Activated T-cell treated with anti-CD3 and anti-CD28 coated beads, Interleukin-2, amount 50 U/mL, for 72 hours (primary cell): ENCODE data around the gene PGA4. TPM values are rescaled to one million over a fixed set of nuclear protein-coding genes. Genes with fewer than 3 reads are reported as not detected.
"Not testable (repeated sequence)": the region's sequence is repeated elsewhere in the genome, so short reads cannot be mapped to it uniquely, and the experiment has no call there.

Experiments used
- ATAC-seq, 2 donors: fragments of 150-1000 bp; cut with Tn5 transposase; replicated peaks in 1 of 2; 2 replicates each; pipeline ENCODE4 v1.10.0; 2021; ENCODE audit warnings: moderate library complexity in 2 of 2, mild to moderate bottlenecking in 1 of 2
- DNase-seq, 2 donors: peaks; one replicate each; pipeline ENCODE4 v3.0.0; 2021 to 2022; ENCODE audit warnings: mixed read lengths in 1 of 2
- H3K27ac Mint-ChIP-seq: one replicate; pipeline ENCODE4 v1.8.0; 2022; ENCODE audit warnings: mild to moderate bottlenecking, moderate library complexity, mixed read lengths
- H3K27me3 Mint-ChIP-seq: one replicate; pipeline ENCODE4 v1.8.0; 2022; ENCODE audit warnings: low read depth, mixed read lengths
- H3K36me3 Mint-ChIP-seq, 2 donors: one replicate each; pipeline ENCODE4 v1.8.0; 2022; ENCODE audit warnings: mixed read lengths in 2 of 2, mild to moderate bottlenecking in 1 of 2; ENCODE audit not compliant: insufficient read depth in 2 of 2
- H3K4me1 Mint-ChIP-seq: one replicate; pipeline ENCODE4 v1.8.0; 2022; ENCODE audit warnings: low read depth, mixed read lengths
- H3K4me3 Mint-ChIP-seq, 2 donors: one replicate each; pipeline ENCODE4 v1.8.0; 2022; ENCODE audit warnings: mild to moderate bottlenecking in 2 of 2, mixed read lengths in 2 of 2, moderate library complexity in 2 of 2
- H3K9me3 Mint-ChIP-seq, 2 donors: one replicate each; pipeline ENCODE4 v1.8.0; 2022; ENCODE audit warnings: mixed read lengths in 2 of 2
- total RNA-seq, 2 donors: library from RNA; stranded (reverse); gene quantifications; one replicate each; pipeline ENCODE4 v1.2.3, GENCODE V29; 2022

Gene PGA4
- total RNA-seq, 2 donors from 2014 or later: not detected

DNA sequence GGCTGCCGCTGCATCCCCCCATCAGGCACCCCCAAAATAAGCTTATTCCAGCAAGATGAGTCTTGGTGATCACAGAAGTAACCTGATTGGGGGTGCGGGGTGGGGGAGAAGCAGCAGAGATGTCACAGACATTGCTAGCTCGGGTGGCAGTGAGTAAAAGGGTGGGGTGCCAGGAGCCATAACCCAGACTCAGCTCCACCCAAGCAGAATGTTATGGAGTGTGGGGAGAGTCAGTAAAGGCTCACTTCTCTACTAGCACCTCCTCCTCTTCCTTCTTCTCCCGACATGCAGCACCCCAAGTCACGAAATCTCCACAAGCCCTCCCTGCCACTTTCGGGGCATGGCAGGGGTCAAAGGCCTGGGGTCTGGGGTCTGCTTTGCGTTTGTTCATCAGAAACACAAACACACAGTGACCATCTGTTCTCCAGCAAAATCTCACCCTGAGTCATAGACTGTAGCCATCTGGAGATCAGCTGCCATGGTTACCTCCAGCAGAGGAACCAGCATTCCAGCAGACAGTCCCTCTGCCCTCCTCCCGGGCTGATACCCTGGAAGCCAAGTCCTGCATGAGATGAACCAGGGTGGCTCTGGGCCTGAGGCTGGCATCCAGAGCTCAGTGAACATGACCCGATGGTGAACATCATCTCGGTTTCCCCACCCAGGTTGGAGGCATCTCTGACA is 23.3 kb downstream of the PGA4 start:
- not testable (repeated sequence) for H3K36me3 Mint-ChIP-seq, ATAC-seq, H3K27me3 Mint-ChIP-seq, H3K9me3 Mint-ChIP-seq, H3K27ac Mint-ChIP-seq, DNase-seq, H3K4me1 Mint-ChIP-seq, H3K4me3 Mint-ChIP-seq

DNA sequence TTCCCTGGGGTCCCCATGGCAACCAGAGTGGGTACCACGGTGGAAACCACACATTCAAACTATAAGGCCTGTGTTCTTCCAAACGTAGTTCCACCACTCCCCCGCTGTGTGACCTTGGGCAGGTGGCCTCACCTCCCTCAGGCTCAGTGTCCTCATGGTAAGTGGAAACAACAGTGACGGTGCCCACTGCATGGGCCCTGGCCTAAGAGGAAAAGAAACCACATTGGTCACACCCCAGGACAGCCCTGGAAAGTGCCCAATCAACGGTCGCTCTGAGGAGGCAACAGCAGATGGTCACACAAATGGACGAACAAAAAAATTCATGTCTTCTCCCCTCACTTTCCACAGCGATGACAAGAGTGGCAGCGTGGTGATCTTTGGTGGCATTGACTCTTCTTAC is 25.9 kb downstream of the PGA4 start:
- H3K4me1 Mint-ChIP-seq, H3K27ac Mint-ChIP-seq, H3K36me3 Mint-ChIP-seq, H3K27me3 Mint-ChIP-seq, ATAC-seq, H3K4me3 Mint-ChIP-seq, H3K9me3 Mint-ChIP-seq, DNase-seq: not testable (repeated sequence)

DNA sequence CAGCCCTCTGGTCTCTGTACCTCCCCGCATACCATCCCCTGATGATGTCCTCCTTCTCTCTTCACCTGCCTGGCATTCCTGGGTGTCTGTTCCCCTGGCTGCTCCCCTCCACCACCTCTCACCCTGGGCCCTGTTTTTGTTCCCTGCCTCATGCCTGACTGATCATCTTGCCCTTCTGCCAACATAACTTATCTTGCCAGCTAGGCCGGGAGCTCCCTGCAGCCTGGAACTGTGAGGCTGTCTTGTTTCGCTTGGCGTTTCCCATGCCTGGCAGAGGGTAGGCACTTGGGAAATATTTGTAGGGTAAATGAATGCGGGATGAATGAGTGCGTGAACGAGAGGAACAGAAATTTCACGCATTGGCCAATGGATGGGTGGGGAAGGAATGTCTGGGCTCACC is 27.1 kb downstream of the PGA4 start:
- not testable (repeated sequence) for H3K4me1 Mint-ChIP-seq, H3K36me3 Mint-ChIP-seq, H3K9me3 Mint-ChIP-seq, H3K27me3 Mint-ChIP-seq, H3K27ac Mint-ChIP-seq, DNase-seq, ATAC-seq, H3K4me3 Mint-ChIP-seq

DNA sequence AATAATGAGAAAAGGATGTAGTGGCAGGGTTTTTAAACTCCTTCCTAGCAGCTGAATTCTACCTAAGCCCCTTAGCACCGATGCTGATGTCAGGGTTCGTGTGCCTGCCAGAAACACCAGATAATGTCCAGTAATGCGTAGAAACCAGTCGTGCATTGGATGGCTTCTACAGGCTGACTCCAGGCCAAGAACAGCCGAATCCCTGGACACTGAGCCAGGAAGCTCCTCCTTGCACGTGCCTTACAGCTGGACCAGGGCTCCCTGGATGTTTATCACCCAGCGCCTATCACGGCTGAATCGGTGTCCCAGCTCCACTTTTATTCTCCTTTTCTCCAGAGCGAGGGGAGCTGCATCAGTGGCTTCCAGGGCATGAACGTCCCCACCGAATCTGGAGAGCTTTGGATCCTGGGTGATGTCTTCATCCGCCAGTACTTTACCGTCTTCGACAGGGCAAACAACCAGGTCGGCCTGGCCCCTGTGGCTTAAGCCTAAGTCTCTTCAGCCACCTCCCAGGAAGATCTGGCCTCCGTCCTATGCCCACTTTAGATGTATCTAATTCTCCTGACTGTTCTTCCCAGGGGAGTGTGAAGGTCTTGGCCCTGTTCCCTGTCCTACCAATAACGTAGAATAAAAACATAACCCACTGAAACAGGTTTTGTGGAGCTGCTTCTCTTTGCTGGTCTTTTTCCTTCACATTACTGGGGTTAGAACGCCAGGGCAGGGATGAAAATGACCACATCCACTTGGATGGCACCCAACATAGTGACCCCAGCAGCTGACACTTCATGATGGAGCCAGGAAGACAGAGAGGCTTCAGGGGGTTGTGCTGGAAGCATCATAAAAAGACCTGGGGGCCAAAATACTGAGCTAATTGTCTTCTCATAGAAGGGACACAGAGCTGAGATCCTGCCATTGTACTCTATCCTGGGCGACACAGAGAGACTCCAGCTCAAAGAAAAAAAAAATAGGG is 28.9 kb downstream of the PGA4 start:
- not testable (repeated sequence) for H3K9me3 Mint-ChIP-seq, H3K36me3 Mint-ChIP-seq, H3K27ac Mint-ChIP-seq, ATAC-seq, H3K4me3 Mint-ChIP-seq, H3K4me1 Mint-ChIP-seq, DNase-seq, H3K27me3 Mint-ChIP-seq

DNA sequence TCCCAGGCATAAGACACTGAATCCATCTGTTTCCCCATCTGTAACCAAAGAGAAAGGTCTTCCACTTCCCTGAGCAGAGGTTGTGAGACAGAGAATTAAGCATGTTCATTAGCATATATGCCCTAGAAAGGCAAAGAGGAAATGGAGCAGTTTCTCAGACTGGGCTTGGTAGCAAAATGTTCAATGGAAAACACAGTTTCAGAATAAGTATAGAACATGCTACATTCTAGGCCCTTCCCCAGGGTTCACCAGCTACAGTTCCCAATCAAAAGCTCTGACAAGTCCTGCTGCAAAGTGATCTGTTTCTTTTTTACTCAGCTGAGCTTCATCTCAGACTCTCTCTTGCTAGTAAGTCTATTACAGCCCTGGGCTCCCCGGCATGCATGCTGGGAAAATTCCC is 30.2 kb downstream of the PGA4 start:
- not testable (repeated sequence) for H3K27me3 Mint-ChIP-seq

DNA sequence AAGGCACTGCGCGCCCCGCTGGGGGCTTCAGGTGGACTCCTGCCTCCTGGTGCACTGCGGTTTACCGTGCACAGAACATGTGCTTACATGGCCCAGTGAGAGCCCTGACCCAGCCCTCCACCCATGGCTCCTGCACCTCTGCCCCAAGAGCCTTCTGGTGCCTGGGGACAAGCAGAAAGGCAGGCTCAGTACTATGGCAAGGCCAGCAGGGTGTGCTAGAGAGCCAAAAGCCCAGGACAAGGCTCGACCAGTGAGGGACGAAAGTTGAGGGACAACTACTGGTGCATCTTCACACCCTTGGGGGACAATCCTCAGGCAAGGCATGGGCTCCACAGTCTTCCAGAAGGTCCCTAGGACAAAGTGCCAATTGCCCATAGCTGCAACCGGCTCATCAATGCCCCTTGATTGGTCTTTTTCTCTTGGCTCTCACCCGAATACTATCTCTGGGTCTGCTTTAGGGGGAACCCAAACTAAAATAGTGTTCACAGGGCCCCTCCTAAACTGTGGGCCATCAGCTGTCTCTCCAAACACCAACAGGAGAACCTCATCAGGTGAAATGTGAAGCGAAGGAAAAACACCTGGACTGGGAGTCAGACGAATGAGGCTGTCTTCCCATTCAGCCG is 32.4 kb downstream of the PGA4 start:
- no peaks in the 10 kb centered on the region for H3K9me3 Mint-ChIP-seq
- no peaks in the 10 kb centered on the region for H3K4me1 Mint-ChIP-seq
- H3K27ac Mint-ChIP-seq: no peak overlapping the region
- H3K36me3 Mint-ChIP-seq: no peaks in the 10 kb centered on the region
- H3K27me3 Mint-ChIP-seq: no peaks in the 10 kb centered on the region
- ATAC-seq (peak; percentile 83 to 88), DNase-seq (peak; percentile 72 to 77)
- H3K4me3 Mint-ChIP-seq: no peak overlapping the region

More for the DNA sequence above, 30.2 kb downstream of the PGA4 start:
- not testable (repeated sequence) for H3K4me3 Mint-ChIP-seq, H3K36me3 Mint-ChIP-seq, H3K4me1 Mint-ChIP-seq, ATAC-seq, H3K27ac Mint-ChIP-seq, H3K9me3 Mint-ChIP-seq, DNase-seq

DNA sequence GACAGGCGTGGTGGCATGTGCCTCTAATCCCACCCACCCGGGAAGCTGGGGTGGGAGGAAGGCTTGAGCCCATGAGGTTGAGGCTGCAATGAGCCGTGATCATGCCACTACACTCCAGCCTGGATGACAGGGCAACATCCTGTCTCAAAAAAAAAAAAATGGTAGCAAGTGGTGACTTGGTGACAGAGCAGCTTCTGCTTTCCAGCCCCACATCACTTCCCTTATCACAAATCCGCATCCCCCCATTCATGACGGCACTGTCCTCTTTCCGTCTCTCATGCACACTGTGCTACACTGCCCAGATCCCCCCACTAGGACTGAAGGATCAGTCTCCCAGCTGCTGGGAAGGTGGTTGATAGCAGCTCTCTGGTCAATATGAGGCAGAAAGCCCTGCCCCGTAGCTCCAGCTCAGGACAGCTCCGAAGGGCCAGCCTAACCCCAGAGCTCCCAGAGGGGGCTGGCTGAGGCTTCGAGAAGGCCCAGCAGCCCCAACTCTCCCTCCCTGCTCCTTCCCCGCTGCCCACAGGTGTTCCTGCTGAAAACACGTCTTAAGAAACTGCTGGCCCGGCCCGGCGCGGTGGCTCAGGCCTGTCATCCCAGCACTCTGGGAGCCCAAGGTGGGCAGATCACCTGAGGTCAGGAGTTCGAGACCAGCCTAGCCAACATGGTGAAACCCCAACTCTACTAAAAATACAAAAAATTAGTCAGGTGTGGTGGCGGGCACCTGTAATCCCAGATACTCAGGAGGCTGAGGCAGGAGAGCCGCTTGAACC is 34.7 kb downstream of the PGA4 start:
- no peak for ATAC-seq
- H3K4me3 Mint-ChIP-seq: no peak overlapping the region
- H3K9me3 Mint-ChIP-seq: no peaks in the 10 kb centered on the region
- no peak overlapping the region for H3K27ac Mint-ChIP-seq
- H3K36me3 Mint-ChIP-seq: no peaks in the 10 kb centered on the region
- H3K4me1 Mint-ChIP-seq: no peaks in the 10 kb centered on the region
- no peaks in the 10 kb centered on the region for H3K27me3 Mint-ChIP-seq
- no peak for DNase-seq

DNA sequence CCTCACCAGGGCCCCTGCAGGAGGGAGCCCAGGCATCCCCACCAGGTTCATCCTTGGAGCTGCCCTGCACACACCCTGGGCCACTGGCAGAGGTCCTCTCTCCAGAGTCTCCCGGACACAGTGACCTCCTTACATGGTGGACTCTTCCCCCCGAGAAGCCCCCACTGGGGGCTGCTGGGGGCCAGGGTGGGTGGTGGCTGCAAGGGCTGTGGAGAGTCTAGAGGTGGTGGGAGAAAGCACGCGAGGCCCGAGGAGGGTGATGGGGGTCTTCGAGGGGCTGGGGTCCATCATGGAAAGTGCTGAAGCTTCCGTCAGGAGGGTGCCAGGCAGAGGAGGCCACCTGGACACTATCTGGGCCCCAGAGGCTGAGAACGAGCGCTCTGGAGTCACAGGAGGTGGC is 36.4 kb downstream of the PGA4 start:
- DNase-seq: no peak
- Mint-ChIP-seq H3K9me3 (no peaks in the 10 kb centered on the region), H3K36me3 (no peaks in the 10 kb centered on the region), H3K4me3 (no peak overlapping the region), H3K4me1 (no peaks in the 10 kb centered on the region), H3K27ac (no peak overlapping the region), H3K27me3 (no peaks in the 10 kb centered on the region)
- no peak for ATAC-seq

DNA sequence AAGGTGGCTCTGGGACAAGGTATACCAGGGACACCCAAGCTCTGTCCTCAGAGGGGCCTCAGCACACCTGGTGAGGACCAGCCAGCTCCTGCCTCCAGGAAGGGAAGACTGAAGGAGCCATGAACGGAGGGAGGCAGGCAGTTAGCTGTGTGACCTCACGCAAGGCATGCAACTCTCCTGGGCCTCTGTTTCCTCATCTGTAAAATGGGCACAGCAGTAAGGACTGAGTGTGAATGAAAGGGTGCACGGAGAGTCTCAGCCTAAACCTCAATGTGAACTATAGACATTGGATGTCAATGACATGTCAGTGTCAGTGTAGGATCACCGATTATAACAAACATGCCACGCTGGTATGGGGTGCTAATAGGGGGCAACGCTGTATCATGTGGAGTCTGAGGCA is 37.2 kb downstream of the PGA4 start:
- H3K9me3 Mint-ChIP-seq: no peaks in the 10 kb centered on the region
- no peaks in the 10 kb centered on the region for H3K4me1 Mint-ChIP-seq
- no peaks in the 10 kb centered on the region for H3K36me3 Mint-ChIP-seq
- no peaks in the 10 kb centered on the region for H3K27me3 Mint-ChIP-seq
- no peak for DNase-seq
- ATAC-seq: no peak
- no peak overlapping the region for H3K4me3 Mint-ChIP-seq
- H3K27ac Mint-ChIP-seq: no peak overlapping the region

DNA sequence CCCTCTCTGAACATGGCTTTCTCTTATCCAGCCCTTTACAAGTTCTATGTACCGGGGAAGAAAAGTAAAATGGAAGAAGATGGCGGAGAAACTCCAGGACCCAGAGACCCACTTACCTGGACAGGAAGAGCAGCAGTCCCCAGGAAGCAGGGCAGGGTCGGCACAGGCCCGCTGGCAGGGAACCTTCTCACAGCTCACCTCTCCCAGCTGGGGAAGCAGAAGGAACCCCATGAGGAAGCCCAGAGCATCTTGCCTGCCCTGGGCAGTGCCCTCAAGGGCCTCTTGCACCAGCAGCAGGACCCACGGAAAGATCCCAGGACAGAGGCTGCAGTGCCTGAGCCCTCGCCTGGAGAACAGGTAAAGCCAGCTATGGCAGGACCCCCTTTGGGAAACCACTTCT is 42.2 kb downstream of the PGA4 start:
- Mint-ChIP-seq H3K4me3 (no peak overlapping the region), H3K36me3 (no peaks in the 10 kb centered on the region), H3K27me3 (no peaks in the 10 kb centered on the region), H3K9me3 (no peaks in the 10 kb centered on the region), H3K4me1 (no peaks in the 10 kb centered on the region), H3K27ac (no peak overlapping the region)
- DNase-seq (no peak), ATAC-seq (no peak)

DNA sequence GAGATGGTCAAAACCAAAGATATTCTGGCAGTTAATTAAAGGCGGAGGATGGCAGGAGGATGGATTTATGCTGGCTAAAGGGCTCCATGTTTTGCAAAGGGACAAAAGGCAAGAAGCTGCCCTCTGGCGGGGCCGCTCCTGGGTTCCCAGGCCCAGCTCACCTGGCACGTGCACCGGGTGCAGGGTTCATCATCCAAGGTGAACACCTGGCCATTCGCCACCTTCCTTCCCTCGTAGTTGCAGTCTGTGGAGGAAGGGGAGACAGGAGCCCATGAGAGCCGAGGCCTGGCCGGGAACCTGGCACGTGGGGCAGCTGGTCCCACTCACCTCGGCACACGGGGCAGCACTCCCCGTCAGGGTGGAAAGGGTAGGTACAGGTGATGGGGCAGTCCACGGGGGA is 42.6 kb downstream of the PGA4 start:
- H3K4me1 Mint-ChIP-seq: no peaks in the 10 kb centered on the region
- no peaks in the 10 kb centered on the region for H3K36me3 Mint-ChIP-seq
- no peak overlapping the region for H3K27ac Mint-ChIP-seq
- ATAC-seq (no peak), DNase-seq (no peak)
- H3K4me3 Mint-ChIP-seq: no peak overlapping the region
- H3K27me3 Mint-ChIP-seq: no peaks in the 10 kb centered on the region
- H3K9me3 Mint-ChIP-seq: no peaks in the 10 kb centered on the region

DNA sequence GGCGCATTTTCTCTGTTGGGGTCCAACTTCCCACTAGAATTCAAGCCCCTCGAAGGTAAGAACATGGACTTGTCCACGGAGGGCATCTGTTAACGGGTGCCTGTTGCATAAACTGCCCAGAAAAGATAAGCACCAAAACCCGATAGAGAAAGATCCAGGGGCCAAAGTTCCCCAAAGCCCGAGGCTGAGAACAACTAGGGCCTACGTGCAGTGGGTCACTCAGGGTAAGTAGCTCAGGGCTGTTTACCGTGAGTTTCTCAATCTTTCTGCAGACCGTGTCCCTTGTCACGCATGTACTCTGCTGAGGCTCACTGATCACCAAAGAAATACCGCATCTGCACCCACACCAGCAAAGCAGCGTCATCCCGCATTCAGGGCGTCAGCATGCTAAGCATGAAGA is 43.2 kb downstream of the PGA4 start:
- no peaks in the 10 kb centered on the region for H3K9me3 Mint-ChIP-seq
- peaks cover 5% of the 10 kb centered on the region for H3K4me1 Mint-ChIP-seq
- H3K4me3 Mint-ChIP-seq: no peak overlapping the region
- ATAC-seq (no peak), DNase-seq (no peak)
- H3K27me3 Mint-ChIP-seq: no peaks in the 10 kb centered on the region
- H3K27ac Mint-ChIP-seq: no peak overlapping the region
- H3K36me3 Mint-ChIP-seq: no peaks in the 10 kb centered on the region

DNA sequence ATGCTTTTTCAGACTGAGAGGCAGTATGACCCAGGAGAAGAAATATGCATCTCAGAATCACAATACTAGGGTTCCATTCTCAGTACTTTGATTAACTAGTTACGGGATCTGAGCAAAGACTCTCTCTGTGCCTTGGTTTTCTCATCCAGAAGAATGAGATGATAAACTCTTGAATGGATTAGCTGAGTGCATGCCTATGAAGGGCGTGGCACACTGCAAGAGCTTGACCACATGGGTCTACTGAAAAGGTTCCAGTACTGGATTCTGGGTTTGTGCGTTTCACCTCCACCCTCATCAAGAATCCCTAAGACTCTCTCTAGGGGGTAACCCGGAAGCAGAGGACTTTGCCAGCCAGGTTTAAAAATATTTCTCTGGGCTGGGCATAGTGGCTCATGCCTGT is 44.5 kb downstream of the PGA4 start:
- H3K27me3 Mint-ChIP-seq: no peaks in the 10 kb centered on the region
- peaks cover 15% of the 10 kb centered on the region for H3K4me1 Mint-ChIP-seq
- no peaks in the 10 kb centered on the region for H3K9me3 Mint-ChIP-seq
- no peak overlapping the region for H3K27ac Mint-ChIP-seq
- H3K4me3 Mint-ChIP-seq: no peak overlapping the region
- no peak for DNase-seq
- peaks cover 0 to 1% of the 10 kb centered on the region in 2 donors for H3K36me3 Mint-ChIP-seq
- ATAC-seq: no peak
